Measurements from ENCODE around the gene ERO1B.

ERO1B gene

GRCh38 chr1:236297161-236297560 lies 15.4 kb upstream of the ERO1B start:
- DNase-seq, result no peak

GRCh38 chr1:236292425-236292824 lies 10.7 kb upstream of the ERO1B start:
- DNase-seq, result no peak

GRCh38 chr1:236289492-236290131 lies 7.9 kb upstream of the ERO1B start:
- DNase-seq, result no peak

GRCh38 chr1:236288620-236288976 lies 6.8 kb upstream of the ERO1B start:
- DNase-seq, result no peak

GRCh38 chr1:236287757-236288619 lies 6.2 kb upstream of the ERO1B start:
- DNase-seq, result no peak

GRCh38 chr1:236287356-236287755 lies 5.6 kb upstream of the ERO1B start:
- DNase-seq, result no peak

GRCh38 chr1:236284291-236284721 lies 2.5 kb upstream of the ERO1B start:
- DNase-seq, result no peak

- DNase-seq, result no peak
These were observed 961 bp upstream of the ERO1B start for GRCh38 chr1:236282719-236283118.

GRCh38 chr1:236282425-236282716 lies 613 bp upstream of the ERO1B start:
- DNase-seq, result no peak

- DNase-seq, result peak; percentile 47
These were observed 532 bp downstream of the ERO1B start for GRCh38 chr1:236281198-236281653.

- DNase-seq, result peak; percentile 45
These were observed 1.1 kb downstream of the ERO1B start for GRCh38 chr1:236280438-236281197.

- DNase-seq, result no peak
These were observed 6.2 kb downstream of the ERO1B start for GRCh38 chr1:236275586-236275985.

GRCh38 chr1:236275061-236275460 lies 6.7 kb downstream of the ERO1B start:
- no peak for DNase-seq

- no peak for DNase-seq
These were observed 8.4 kb downstream of the ERO1B start for GRCh38 chr1:236273358-236273757.

GRCh38 chr1:236269439-236269838 lies 12.3 kb downstream of the ERO1B start:
- DNase-seq, result no peak

- no peak for DNase-seq
These were observed 19.9 kb downstream of the ERO1B start for GRCh38 chr1:236261898-236262297.

GRCh38 chr1:236261033-236261432 lies 20.7 kb downstream of the ERO1B start:
- DNase-seq, result no peak

- DNase-seq, result no peak
These were observed 22.7 kb downstream of the ERO1B start for GRCh38 chr1:236259043-236259442.

- DNase-seq, result no peak
These were observed 23.6 kb downstream of the ERO1B start for GRCh38 chr1:236258114-236258622.

- no peak for DNase-seq
These were observed 24.5 kb downstream of the ERO1B start for GRCh38 chr1:236257216-236257615.

GRCh38 chr1:236253918-236254637 lies 27.7 kb downstream of the ERO1B start:
- no peak for DNase-seq

GRCh38 chr1:236253119-236253518 lies 28.6 kb downstream of the ERO1B start:
- DNase-seq, result no peak

- DNase-seq, result no peak
These were observed 30.2 kb downstream of the ERO1B start for GRCh38 chr1:236251587-236251986.

Measured in activated T-cell treated with anti-CD3 and anti-CD28 coated beads, Interleukin-2, amount 50 U/mL, for 1 hour (primary cell).